Testis (tissue), 3 donors: ENCODE data around the gene TBPL1. TPM values are rescaled to one million over a fixed set of nuclear protein-coding genes. Genes with fewer than 3 reads are reported as not detected.

Experiments used
- DNase-seq: peaks from one replicate; pipeline ENCODE4 v3.0.0-alpha.2; 2019
- H3K27ac ChIP-seq, 2 donors: fragments of 200-600 bp; sonication (generic); one replicate each; pipeline ENCODE4 v1.5.1; 2019
- H3K27me3 ChIP-seq: fragments of 200-600 bp; sonication (generic); one replicate; pipeline ENCODE4 v1.5.1; 2019
- H3K36me3 ChIP-seq: fragments of 200-600 bp; sonication (generic); one replicate; pipeline ENCODE4 v1.5.1; 2017; ENCODE audit warnings: low read depth; ENCODE audit errors: missing control alignments
- H3K4me1 ChIP-seq: fragments of 200-600 bp; sonication (generic); one replicate; pipeline ENCODE4 v1.5.1; 2019
- H3K4me3 ChIP-seq, 2 donors: fragments of 200-600 bp; sonication (generic); one replicate each; pipeline ENCODE4 v1.5.1; 2017 to 2019
- H3K9me3 ChIP-seq: fragments of 200-600 bp; sonication (generic); one replicate; pipeline ENCODE4 v1.5.1; 2017
- CTCF ChIP-seq, 3 experiments: fragments of 450-650 bp in 2 of 3; fragments of 200-600 bp in 1 of 3; sonication (generic) in 1 of 3; IDR thresholded peaks; one replicate each; pipeline ENCODE4 v1.5.1; 2016 to 2019; ENCODE audit warnings: antibody characterized with exemption in 3 of 3, mild to moderate bottlenecking in 2 of 3, moderate library complexity in 1 of 3
- POLR2A ChIP-seq: fragments of 450-650 bp; IDR thresholded peaks from one replicate; pipeline ENCODE4 v1.6.1; 2017; ENCODE audit warnings: antibody characterized with exemption, mild to moderate bottlenecking, moderate library complexity
- WGBS, 2 donors: methylation state at CpG; one replicate each; pipeline ENCODE4 v1.1.5; 2018; 5-methylcytosine and 5-hydroxymethylcytosine counted together
- intact Hi-C: fragments of 100-400 bp; cut with DNase I; formaldehyde crosslinking; loops from one replicate; pipeline ENCODE4 v1.15.1; 2023; ENCODE audit warnings: low total_unique reads
- polyA plus RNA-seq: library from polyadenylated mRNA; stranded (reverse); fragments of 350-450 nt; fragmentation: Illumina TruSeq; extraction: RNeasy Lipid Tissue Mini Kit (QIAGEN cat#74804); gene quantifications from one replicate; pipeline ENCODE4 v1.2.3, GENCODE V29; 2014; ENCODE audit warnings: low read depth, low replicate concordance; ENCODE audit not compliant: insufficient read depth
- total RNA-seq, 2 donors: library from RNA; depleted of rRNA; stranded (reverse); fragments of >200 nt; gene quantifications; one replicate each; pipeline ENCODE4 v1.2.3, GENCODE V29; 2016

Gene TBPL1
- total and polyA plus RNA-seq, 3 donors from 2014 or later: 63.4 to 327 (median 77.9) TPM

GRCh38 chr6:133955582-133956415 lies 2.8 kb downstream of the TBPL1 start:
- Histone ChIP-seq H3K4me1 (peaks cover 18% of the 10 kb centered on the region), H3K4me3 (no peak overlapping the region), H3K36me3 (no peaks in the 10 kb centered on the region), H3K27me3 (no peaks in the 10 kb centered on the region), H3K27ac (no peak overlapping the region), H3K9me3 (no peaks in the 10 kb centered on the region)
- WGBS, 2 donors: 77 to 81% methylated on average over 5 of the region's 5 CpGs
- intact Hi-C loops: no loop called here
- TF ChIP-seq CTCF (IDR thresholded peaks at IDR 0.05) (no peak), POLR2A (no peak)
- no peak for DNase-seq

DNA sequence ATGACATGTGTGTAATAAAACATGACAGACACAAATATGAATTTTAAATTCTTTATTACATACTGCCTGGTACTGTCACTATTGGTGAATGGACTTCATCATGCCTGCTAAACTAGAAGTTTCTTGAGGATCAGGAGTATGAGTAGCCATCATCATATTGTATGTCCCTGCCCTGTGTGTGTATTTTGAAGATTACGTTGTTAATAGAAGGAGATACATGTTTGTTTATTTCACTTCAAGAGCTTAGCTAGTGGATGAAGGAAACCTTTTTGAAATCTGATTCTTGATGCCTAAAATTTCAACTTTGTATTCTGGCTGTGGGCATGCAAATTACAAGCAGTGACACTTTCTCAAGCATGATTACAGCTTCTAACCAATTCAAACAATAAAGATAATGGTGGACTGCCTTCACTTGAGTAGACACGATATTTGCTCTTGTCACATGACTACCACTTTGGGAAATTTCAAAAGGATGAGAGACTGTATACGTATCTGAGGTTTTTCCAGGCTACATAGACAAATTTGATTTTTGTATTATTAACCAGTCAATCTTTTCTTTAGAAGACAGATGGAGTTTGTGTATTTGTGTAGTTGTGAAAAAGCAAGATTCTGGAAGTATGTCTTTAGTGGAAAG lies 3.5 kb downstream of the TBPL1 start:
- TF ChIP-seq POLR2A (no peak), CTCF (IDR thresholded peaks at IDR 0.05) (no peak)
- 84 to 87% methylated on average over 3 of the region's 3 CpGs for WGBS, 2 donors
- intact Hi-C loops: no loop called here
- Histone ChIP-seq H3K36me3 (no peaks in the 10 kb centered on the region), H3K4me1 (peaks cover 18% of the 10 kb centered on the region), H3K27me3 (no peaks in the 10 kb centered on the region), H3K9me3 (no peaks in the 10 kb centered on the region), H3K4me3 (no peak overlapping the region), H3K27ac (no peak overlapping the region)
- no peak for DNase-seq

GRCh38 chr6:133957227-133957626 lies 4.2 kb downstream of the TBPL1 start:
- Histone ChIP-seq H3K4me3 (no peak overlapping the region), H3K27me3 (no peaks in the 10 kb centered on the region), H3K4me1 (peaks cover 22% of the 10 kb centered on the region), H3K9me3 (no peaks in the 10 kb centered on the region), H3K27ac (no peak overlapping the region), H3K36me3 (no peaks in the 10 kb centered on the region)
- 87 to 90% methylated on average over 4 of the region's 4 CpGs for WGBS, 2 donors
- intact Hi-C loops: no loop called here
- DNase-seq: no peak
- no peak for TF ChIP-seq POLR2A
- TF ChIP-seq CTCF (IDR thresholded peaks at IDR 0.05): no peak

DNA sequence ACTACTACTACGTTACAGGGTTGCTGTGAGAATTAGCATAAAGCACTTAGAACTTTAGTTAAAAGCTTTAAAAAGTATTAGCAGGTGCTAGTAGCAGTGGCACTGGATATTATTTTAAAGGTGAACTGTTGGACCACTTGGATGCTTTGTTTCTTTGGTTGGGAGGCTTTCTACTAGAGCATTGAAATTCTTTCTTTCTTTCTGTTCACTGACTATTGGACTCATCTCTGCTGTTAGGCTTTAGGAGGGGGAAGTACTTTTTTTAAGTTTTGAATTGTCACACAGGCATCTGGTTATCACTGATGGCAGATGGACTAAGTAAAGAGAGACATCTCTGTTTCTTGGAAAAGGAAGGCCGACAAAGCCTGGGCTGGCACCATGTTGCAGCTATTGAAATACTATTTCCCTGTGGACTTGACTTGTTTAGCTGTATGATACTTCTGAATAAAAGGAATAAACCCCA lies 4.8 kb downstream of the TBPL1 start:
- H3K4me3 ChIP-seq: no peak overlapping the region
- H3K27me3 ChIP-seq: no peaks in the 10 kb centered on the region
- no peak for TF ChIP-seq POLR2A
- no peak for TF ChIP-seq CTCF (IDR thresholded peaks at IDR 0.05)
- no peaks in the 10 kb centered on the region for H3K36me3 ChIP-seq
- H3K4me1 ChIP-seq: peaks cover 22% of the 10 kb centered on the region
- WGBS, 2 donors: 67 to 76% methylated on average over 2 of the region's 2 CpGs
- H3K27ac ChIP-seq: peak overlapping the region in 1 of 2 donors; percentile 7
- H3K9me3 ChIP-seq: no peaks in the 10 kb centered on the region
- intact Hi-C loops: no loop called here
- no peak for DNase-seq
